Kidney (tissue), 14 donors: ENCODE measurements around the gene PYGB. TPM values are rescaled to one million over a fixed set of nuclear protein-coding genes. Genes with fewer than 3 reads are reported as not detected.

ENCODE experiments used
- DNase-seq, 5 donors: peaks; one replicate each; pipeline ENCODE4 v3.0.0-alpha.2; 2013 to 2020
- FAIRE-seq: peaks from 2 replicates; lab custom pipeline; 2012; peaks lifted over from hg19 to GRCh38; lab: Jason Lieb, UNC
- H3K27ac ChIP-seq, 2 donors: one replicate each; pipeline ENCODE4 v1.7.0; 2013; ENCODE audit warnings: low read depth in 2 of 2, low read length in 2 of 2, inconsistent platforms in 1 of 2
- H3K27me3 ChIP-seq: one replicate; pipeline ENCODE4 v1.7.1; 2013; ENCODE audit warnings: low read length, inconsistent platforms; ENCODE audit not compliant: control insufficient read depth, insufficient read depth
- H3K36me3 ChIP-seq, 3 donors: one replicate each; pipeline versions ENCODE4 v1.7.0 to v1.7.1; 2013; ENCODE audit warnings: low read length in 3 of 3, control low read depth in 1 of 3, inconsistent platforms in 1 of 3; ENCODE audit not compliant: insufficient read depth in 3 of 3, control insufficient read depth in 2 of 3
- H3K4me1 ChIP-seq, 3 donors: one replicate each; pipeline versions ENCODE4 v1.7.0 to v1.7.1; 2013; ENCODE audit warnings: low read length in 3 of 3, inconsistent platforms in 1 of 3, low read depth in 1 of 3; ENCODE audit not compliant: control insufficient read depth in 2 of 3, insufficient read depth in 2 of 3
- H3K4me3 ChIP-seq, 3 donors: one replicate each; pipeline versions ENCODE4 v1.7.0 to v1.8.1; 2013; ENCODE audit warnings: low read length in 3 of 3, control low read depth in 1 of 3, inconsistent platforms in 1 of 3
- H3K9ac ChIP-seq, 3 donors: one replicate each; pipeline versions ENCODE4 v1.7.0 to v1.7.1; 2013; ENCODE audit warnings: low read length in 3 of 3, control low read depth in 1 of 3, inconsistent platforms in 1 of 3
- H3K9me3 ChIP-seq, 3 donors: one replicate each; pipeline versions ENCODE4 v1.7.0 to v1.7.1; 2013; ENCODE audit warnings: low read length in 3 of 3, control low read depth in 1 of 3, inconsistent platforms in 1 of 3; ENCODE audit not compliant: control insufficient read depth in 2 of 3, insufficient read depth in 1 of 3
- intact Hi-C: fragments of 100-400 bp; cut with DNase I; formaldehyde crosslinking; loops from one replicate; pipeline ENCODE4 v1.11.1; 2022
- polyA plus RNA-seq: library from polyadenylated mRNA; stranded (reverse); fragments of 350-450 nt; fragmentation: Illumina TruSeq; extraction: RNeasy Lipid Tissue Mini Kit (QIAGEN cat#74804); gene quantifications from one replicate; pipeline ENCODE4 v1.2.3, GENCODE V29; 2014; ENCODE audit warnings: low read depth, low replicate concordance; ENCODE audit not compliant: insufficient read depth
- total RNA-seq: library from RNA; stranded (reverse); fragmentation: NEBNext Ultra II Directional; extraction: Animal tissue kit (Norgen Biotek cat#: 25700); gene quantifications from one replicate; pipeline ENCODE4 v1.2.1, GENCODE V29; 2021
- TF ChIP-seq, protein P1 (sequence below): IDR thresholded peaks from 3 replicates; pipeline ENCODE4 v1.5.1; 2012; ENCODE audit warnings: mild to moderate bottlenecking, moderate library complexity, borderline replicate concordance; ENCODE audit not compliant: insufficient read depth; ENCODE audit errors: extremely low read depth
- donor health status: control.
- donor health status: control.
- donor health status: control.
- donor health status: control.
- donor health status: control.
- donor health status: DM: yes; HTN: yes; CAD: no.
- donor health status: Normal renal cell carcinoma (clear cell type).

The PYGB gene
- total and polyA plus RNA-seq, 2 donors from 2014 or later = 50.9 to 176 TPM

DNA sequence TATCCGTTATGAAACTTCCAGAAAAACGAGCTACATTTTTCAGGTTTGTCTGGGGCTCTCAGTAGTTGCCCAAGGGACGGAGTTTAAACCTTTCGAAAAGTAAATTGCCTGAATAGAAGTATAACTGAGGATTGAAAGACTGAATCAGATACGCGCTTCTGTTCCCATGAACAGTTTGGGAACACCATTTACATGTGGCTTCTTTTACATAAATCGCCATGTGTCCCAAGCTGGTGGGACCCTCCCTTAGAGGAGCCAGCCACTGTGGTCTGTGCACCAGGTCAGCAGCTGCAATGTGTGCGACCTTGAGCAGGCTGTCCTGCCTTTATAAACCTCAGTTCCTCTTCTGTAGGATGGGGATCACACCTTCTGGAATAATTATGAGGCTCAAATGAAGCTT is 41.3 kb upstream of the PYGB start:
- H3K9ac ChIP-seq = no peak overlapping the region
- intact Hi-C loops = no loop called here
- no peaks in the 10 kb centered on the region for H3K27me3 ChIP-seq
- no peak overlapping the region for H3K27ac ChIP-seq
- peaks cover 0 to 2% (median 0%) of the 10 kb centered on the region in 3 donors for H3K36me3 ChIP-seq
- no peak overlapping the region for H3K4me3 ChIP-seq
- no peaks in the 10 kb centered on the region for H3K9me3 ChIP-seq
- H3K4me1 ChIP-seq = no peaks in the 10 kb centered on the region
- TF ChIP-seq, protein P1, sequence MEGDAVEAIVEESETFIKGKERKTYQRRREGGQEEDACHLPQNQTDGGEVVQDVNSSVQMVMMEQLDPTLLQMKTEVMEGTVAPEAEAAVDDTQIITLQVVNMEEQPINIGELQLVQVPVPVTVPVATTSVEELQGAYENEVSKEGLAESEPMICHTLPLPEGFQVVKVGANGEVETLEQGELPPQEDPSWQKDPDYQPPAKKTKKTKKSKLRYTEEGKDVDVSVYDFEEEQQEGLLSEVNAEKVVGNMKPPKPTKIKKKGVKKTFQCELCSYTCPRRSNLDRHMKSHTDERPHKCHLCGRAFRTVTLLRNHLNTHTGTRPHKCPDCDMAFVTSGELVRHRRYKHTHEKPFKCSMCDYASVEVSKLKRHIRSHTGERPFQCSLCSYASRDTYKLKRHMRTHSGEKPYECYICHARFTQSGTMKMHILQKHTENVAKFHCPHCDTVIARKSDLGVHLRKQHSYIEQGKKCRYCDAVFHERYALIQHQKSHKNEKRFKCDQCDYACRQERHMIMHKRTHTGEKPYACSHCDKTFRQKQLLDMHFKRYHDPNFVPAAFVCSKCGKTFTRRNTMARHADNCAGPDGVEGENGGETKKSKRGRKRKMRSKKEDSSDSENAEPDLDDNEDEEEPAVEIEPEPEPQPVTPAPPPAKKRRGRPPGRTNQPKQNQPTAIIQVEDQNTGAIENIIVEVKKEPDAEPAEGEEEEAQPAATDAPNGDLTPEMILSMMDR = no peak
- no peak for FAIRE-seq
- DNase-seq = no peak

DNA sequence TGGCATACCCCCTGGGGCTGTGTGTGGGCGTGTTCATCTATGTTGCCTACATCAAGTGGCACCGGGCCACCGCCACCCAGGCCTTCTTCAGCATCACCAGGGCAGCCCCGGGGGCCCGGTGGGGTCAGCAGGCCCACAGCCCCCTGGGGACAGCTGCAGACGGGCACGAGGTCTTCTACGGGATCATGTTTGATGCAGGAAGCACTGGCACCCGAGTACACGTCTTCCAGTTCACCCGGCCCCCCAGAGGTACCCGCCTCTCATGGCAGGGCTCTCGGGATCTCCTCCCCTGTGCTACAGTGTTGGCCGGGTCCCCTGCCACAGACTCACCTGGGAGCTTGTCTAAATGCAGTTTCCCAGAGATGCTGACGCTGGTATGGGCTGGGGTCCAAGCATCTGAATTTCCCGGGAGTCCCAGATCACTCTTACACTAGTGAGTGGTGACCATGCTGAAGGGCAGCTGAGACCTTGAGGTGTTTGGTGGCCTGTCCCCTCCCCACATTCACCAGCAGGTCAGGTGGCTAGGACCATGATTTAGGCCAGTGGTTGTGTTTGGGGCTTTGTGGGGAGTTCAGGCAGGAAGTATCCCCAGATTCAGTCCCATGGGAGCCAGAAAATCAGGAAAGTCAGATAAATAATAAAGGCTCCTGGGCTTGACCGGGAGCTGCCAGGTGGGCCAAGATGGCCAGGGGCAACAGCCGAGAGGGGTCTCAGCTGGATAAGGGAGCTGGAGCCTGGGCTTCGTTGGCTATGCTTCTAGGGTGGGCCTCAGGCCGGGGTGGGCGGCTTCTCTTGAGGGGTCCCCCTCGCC is 40.5 kb upstream of the PYGB start:
- intact Hi-C loops = no loop called here
- H3K27me3 ChIP-seq = no peaks in the 10 kb centered on the region
- H3K36me3 ChIP-seq = peaks cover 0 to 9% (median 8%) of the 10 kb centered on the region in 3 donors
- no peak for DNase-seq
- H3K4me1 ChIP-seq = no peaks in the 10 kb centered on the region
- no peak overlapping the region for H3K9ac ChIP-seq
- FAIRE-seq = no peak
- H3K4me3 ChIP-seq = no peak overlapping the region
- TF ChIP-seq, protein P1 = no peak
- no peak overlapping the region for H3K27ac ChIP-seq
- H3K9me3 ChIP-seq = no peaks in the 10 kb centered on the region

- Histone ChIP-seq H3K4me1 (no peaks in the 10 kb centered on the region), H3K9me3 (no peaks in the 10 kb centered on the region), H3K27ac (no peak overlapping the region), H3K27me3 (no peaks in the 10 kb centered on the region), H3K4me3 (no peak overlapping the region), H3K9ac (no peak overlapping the region), H3K36me3 (peaks cover 0 to 11% (median 10%) of the 10 kb centered on the region in 3 donors)
- DNase-seq = no peak
- TF ChIP-seq, protein P1 = no peak
- intact Hi-C loops = no loop called here
- FAIRE-seq = no peak
These were observed 39.8 kb upstream of the PYGB start for GRCh38 chr20:25207960-25208534.
